Activated CD8-positive, alpha-beta T cell treated with anti-CD3 and anti-CD28 coated beads for 36 hours (primary cell): ENCODE results near the gene PGA4. TPM values are rescaled to one million over a fixed set of nuclear protein-coding genes. Genes with fewer than 3 reads are reported as not detected.
"Not testable (repeated sequence)": the region's sequence is repeated elsewhere in the genome, so short reads cannot be mapped to it uniquely, and the experiment has no call there.

Experiments used
- ATAC-seq: fragments of 200-7000 bp; cut with Tn5 transposase; one replicate; pipeline ENCODE4 v1.10.0; 2021; ENCODE audit warnings: mild to moderate bottlenecking, moderate library complexity
- CTCF ChIA-PET: fragments of 350-600 bp; sonication (Branson Sonifier 250); formaldehyde crosslinking; loops from one replicate; lab custom pipeline; 2021; ENCODE audit warnings: antibody characterized with exemption; lab: Charles Lee
- POLR2A ChIA-PET: fragments of 350-600 bp; sonication (Branson Sonifier 250); formaldehyde crosslinking; loops from one replicate; lab custom pipeline; 2021; ENCODE audit warnings: antibody characterized with exemption; lab: Charles Lee
- DNase-seq: peaks from one replicate; pipeline ENCODE4 v3.0.0-alpha.2; 2020
- H3K27ac Mint-ChIP-seq: one replicate; pipeline ENCODE4 v1.8.0; 2021; ENCODE audit warnings: mild to moderate bottlenecking, mixed read lengths
- H3K27me3 Mint-ChIP-seq: one replicate; pipeline ENCODE4 v1.8.0; 2021; ENCODE audit warnings: mixed read lengths
- H3K36me3 Mint-ChIP-seq: one replicate; pipeline ENCODE4 v1.8.0; 2021; ENCODE audit warnings: low read depth, mixed read lengths
- H3K4me1 Mint-ChIP-seq: one replicate; pipeline ENCODE4 v1.8.0; 2021; ENCODE audit warnings: low read depth, mixed read lengths
- H3K4me3 Mint-ChIP-seq: one replicate; pipeline ENCODE4 v1.8.0; 2021; ENCODE audit warnings: mild to moderate bottlenecking, moderate library complexity, mixed read lengths
- H3K9me3 Mint-ChIP-seq: one replicate; pipeline ENCODE4 v1.8.0; 2021; ENCODE audit warnings: mixed read lengths
- intact Hi-C: fragments of 100-400 bp; cut with micrococcal nuclease; formaldehyde crosslinking; loops from one replicate; pipeline ENCODE4 v1.10.0; 2022
- total RNA-seq, 2 experiments: library from RNA; stranded (reverse); gene quantifications; one replicate each; pipeline ENCODE4 v1.2.3, GENCODE V29; 2021
- TF ChIP-seq, protein P1 (sequence below): fragments of 200-600 bp; IDR thresholded peaks from one replicate; pipeline ENCODE4 v1.8.0; 2022; ENCODE audit warnings: antibody characterized with exemption, mild to moderate bottlenecking

The PGA4 gene
- total RNA-seq, 2 experiments from 2014 or later: not detected

DNA sequence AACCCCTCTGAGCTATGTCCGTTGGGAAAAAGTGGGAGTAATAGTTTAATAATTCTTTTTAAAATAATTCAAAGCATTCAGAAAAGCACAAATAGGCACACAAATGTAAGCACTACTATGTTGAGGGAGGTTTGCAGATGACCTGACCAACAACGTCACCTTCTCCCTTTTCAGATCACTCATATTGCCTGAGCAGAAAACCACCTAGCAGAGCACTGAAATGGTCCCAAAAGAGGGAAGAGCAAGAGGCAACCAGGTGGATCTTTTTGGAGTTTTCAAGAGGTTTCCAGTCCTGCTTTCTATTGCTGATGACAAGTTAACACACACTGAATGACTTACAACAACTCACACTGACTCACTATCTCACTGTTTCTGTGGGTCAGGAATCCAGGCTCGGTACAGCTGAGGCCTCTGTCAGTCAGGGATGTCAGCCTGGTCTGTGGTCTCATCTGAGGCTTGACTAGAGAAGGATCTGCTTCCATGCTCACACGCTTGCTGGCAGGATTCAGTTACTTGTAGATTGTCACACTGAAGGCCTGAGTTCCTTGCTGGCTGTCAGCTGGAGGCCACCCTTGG lies 23.1 kb upstream of the PGA4 start:
- Mint-ChIP-seq H3K4me3 (no peak overlapping the region), H3K27me3 (peaks cover 16% of the 10 kb centered on the region), H3K9me3 (no peaks in the 10 kb centered on the region), H3K27ac (no peak overlapping the region), H3K4me1 (no peaks in the 10 kb centered on the region), H3K36me3 (no peaks in the 10 kb centered on the region)
- POLR2A ChIA-PET: no interaction called here
- DNase-seq (no peak), ATAC-seq (no peak)
- TF ChIP-seq, protein P1, sequence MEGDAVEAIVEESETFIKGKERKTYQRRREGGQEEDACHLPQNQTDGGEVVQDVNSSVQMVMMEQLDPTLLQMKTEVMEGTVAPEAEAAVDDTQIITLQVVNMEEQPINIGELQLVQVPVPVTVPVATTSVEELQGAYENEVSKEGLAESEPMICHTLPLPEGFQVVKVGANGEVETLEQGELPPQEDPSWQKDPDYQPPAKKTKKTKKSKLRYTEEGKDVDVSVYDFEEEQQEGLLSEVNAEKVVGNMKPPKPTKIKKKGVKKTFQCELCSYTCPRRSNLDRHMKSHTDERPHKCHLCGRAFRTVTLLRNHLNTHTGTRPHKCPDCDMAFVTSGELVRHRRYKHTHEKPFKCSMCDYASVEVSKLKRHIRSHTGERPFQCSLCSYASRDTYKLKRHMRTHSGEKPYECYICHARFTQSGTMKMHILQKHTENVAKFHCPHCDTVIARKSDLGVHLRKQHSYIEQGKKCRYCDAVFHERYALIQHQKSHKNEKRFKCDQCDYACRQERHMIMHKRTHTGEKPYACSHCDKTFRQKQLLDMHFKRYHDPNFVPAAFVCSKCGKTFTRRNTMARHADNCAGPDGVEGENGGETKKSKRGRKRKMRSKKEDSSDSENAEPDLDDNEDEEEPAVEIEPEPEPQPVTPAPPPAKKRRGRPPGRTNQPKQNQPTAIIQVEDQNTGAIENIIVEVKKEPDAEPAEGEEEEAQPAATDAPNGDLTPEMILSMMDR: no peak
- CTCF ChIA-PET: interaction anchor here (2.8 kb wide), 1 partner anchor 12 kb away, joined by 9 read pairs; no protein-coding TSS in a partner anchor
- intact Hi-C loops: no loop called here

DNA sequence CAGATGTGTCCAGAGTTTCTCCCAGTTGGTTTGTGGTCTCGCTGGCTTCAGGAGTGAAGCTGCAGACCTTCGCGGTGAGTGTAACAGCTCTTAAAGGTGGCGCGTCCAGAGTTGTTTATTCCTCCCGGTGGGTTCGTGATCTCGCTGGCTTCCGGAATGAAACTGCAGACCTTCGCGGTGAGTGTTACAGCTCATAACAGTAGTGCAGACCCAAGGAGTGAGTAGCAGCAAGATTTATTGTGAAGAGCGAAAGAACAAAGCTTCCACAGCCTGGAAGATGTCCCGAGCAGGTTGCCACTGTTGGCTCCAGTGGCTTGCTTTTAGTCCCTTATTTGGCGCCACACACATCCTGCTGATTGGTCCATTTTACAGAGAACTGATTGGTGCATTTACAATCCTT lies 20.7 kb upstream of the PGA4 start:
- H3K27me3 Mint-ChIP-seq: peaks cover 8% of the 10 kb centered on the region
- H3K36me3 Mint-ChIP-seq: no peaks in the 10 kb centered on the region
- no peak overlapping the region for H3K4me3 Mint-ChIP-seq
- H3K4me1 Mint-ChIP-seq: no peaks in the 10 kb centered on the region
- intact Hi-C loops: no loop called here
- DNase-seq (no peak), ATAC-seq (no peak)
- ChIA-PET CTCF (interaction anchor here (0.9 kb wide), 1 partner anchor 14 kb away, joined by 4 read pairs; no protein-coding TSS in a partner anchor), POLR2A (no interaction called here)
- H3K9me3 Mint-ChIP-seq: no peaks in the 10 kb centered on the region
- TF ChIP-seq, protein P1: no peak
- H3K27ac Mint-ChIP-seq: no peak overlapping the region

DNA sequence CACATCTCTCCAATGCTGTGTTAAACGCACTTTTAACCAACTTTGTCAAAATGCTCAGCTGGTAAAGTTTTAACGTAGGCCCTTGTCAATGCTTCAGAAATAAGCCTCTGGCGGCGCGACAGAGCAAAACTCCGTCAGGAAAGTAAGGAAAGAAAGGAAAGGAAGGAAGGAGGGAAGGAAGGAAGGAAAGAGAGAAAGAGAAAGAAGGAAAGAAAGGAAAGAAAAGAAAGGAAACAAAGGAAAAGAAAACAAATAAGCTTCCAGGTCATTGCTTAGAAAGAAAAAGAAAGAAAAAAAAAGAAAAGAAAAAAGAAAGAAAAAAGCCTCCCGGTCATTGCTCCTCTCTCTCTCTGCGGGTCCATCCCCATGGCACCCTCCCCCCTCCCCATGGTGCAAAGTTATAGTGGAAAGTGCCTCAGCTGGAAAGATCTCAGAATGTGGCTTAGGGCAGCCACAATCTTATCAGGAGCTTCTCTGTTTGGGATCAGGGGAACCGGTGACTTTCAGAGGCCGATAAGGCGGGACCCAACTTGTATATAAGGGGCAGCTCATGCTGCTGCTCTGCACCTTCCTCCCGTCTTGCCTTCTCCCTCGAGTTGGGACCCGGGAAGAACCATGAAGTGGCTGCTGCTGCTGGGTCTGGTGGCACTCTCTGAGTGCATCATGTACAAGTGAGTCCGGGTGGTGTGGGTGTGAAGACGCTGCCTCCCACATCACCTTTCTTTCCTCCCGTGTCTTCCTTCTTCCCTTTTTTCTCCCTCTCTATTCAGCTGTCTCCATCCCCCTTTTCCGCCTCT lies 19.0 kb upstream of the PGA4 start, which contains the start of gene PGA3:
Gene PGA3, plus strand, starts transcription at position 566 of the 797 bp plus-strand sequence. Its CDS starts 50 bp downstream, at position 616.
- H3K9me3 Mint-ChIP-seq, CTCF ChIA-PET, intact Hi-C loops, H3K4me3 Mint-ChIP-seq, H3K4me1 Mint-ChIP-seq, POLR2A ChIA-PET, H3K36me3 Mint-ChIP-seq, H3K27me3 Mint-ChIP-seq, DNase-seq, H3K27ac Mint-ChIP-seq, ATAC-seq: not testable (repeated sequence)

DNA sequence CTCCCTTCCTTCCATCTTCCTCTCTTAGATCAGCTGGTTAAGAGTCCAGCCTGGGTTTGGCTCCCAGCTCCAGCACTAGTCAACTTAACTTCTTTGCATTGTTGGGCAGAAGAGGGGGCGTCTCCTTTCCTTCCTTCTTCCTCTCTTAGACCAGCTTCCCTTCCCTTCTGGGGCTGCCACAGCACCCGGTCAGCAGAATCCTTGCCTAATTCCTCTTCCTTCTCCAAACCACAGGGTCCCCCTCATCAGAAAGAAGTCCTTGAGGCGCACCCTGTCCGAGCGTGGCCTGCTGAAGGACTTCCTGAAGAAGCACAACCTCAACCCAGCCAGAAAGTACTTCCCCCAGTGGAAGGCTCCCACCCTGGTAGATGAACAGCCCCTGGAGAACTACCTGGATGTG lies 18.3 kb upstream of the PGA4 start:
- H3K9me3 Mint-ChIP-seq, ATAC-seq, H3K4me1 Mint-ChIP-seq, H3K36me3 Mint-ChIP-seq, CTCF ChIA-PET, intact Hi-C loops, POLR2A ChIA-PET, DNase-seq, H3K27me3 Mint-ChIP-seq, H3K4me3 Mint-ChIP-seq, H3K27ac Mint-ChIP-seq: not testable (repeated sequence)

DNA sequence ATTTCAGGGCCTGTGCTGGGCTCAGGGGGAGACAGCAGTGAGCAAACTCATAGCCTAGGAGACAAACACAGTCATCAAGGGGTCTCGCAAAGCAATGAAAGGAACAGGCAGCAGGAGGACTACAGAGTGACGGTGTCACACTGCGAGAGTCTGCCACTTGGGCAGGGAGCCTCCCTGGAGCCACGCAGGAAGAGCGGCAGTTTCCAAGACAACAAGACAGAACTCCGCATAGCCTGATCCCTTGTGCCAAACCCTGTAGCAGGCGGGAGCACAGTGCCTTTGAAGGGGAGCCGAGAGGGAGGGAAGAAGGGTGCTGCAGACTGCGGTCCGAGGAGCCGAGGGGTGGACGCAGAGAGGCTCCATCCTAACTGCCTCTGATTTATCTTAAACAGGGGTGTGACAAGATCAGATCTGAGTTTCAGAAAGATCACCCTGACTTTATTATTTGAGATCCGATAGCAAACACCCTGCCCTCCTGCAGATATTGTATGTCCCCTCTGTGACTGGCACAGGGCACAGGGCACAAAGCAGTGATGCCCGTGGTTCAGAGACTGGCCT lies 17.6 kb upstream of the PGA4 start:
- H3K27me3 Mint-ChIP-seq, H3K4me1 Mint-ChIP-seq, H3K27ac Mint-ChIP-seq, DNase-seq, POLR2A ChIA-PET, H3K36me3 Mint-ChIP-seq, intact Hi-C loops, ATAC-seq, H3K9me3 Mint-ChIP-seq, CTCF ChIA-PET, H3K4me3 Mint-ChIP-seq: not testable (repeated sequence)

DNA sequence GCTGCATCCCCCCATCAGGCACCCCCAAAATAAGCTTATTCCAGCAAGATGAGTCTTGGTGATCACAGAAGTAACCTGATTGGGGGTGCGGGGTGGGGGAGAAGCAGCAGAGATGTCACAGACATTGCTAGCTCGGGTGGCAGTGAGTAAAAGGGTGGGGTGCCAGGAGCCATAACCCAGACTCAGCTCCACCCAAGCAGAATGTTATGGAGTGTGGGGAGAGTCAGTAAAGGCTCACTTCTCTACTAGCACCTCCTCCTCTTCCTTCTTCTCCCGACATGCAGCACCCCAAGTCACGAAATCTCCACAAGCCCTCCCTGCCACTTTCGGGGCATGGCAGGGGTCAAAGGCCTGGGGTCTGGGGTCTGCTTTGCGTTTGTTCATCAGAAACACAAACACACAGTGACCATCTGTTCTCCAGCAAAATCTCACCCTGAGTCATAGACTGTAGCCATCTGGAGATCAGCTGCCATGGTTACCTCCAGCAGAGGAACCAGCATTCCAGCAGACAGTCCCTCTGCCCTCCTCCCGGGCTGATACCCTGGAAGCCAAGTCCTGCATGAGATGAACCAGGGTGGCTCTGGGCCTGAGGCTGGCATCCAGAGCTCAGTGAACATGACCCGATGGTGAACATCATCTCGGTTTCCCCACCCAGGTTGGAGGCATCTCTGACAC lies 14.4 kb upstream of the PGA4 start:
- POLR2A ChIA-PET, H3K27ac Mint-ChIP-seq, H3K27me3 Mint-ChIP-seq, H3K4me1 Mint-ChIP-seq, CTCF ChIA-PET, H3K4me3 Mint-ChIP-seq, intact Hi-C loops, H3K9me3 Mint-ChIP-seq, DNase-seq, H3K36me3 Mint-ChIP-seq, ATAC-seq: not testable (repeated sequence)

DNA sequence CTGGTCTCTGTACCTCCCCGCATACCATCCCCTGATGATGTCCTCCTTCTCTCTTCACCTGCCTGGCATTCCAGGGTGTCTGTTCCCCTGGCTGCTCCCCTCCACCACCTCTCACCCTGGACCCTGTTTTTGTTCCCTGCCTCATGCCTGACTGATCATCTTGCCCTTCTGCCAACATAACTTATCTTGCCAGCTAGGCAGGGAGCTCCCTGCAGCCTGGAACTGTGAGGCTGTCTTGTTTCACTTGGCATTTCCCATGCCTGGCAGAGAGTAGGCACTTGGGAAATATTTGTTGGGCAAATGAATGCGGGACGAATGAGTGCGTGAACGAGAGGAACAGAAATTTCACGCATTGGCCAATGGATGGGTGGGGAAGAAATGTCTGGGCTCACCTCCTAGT lies 11.5 kb upstream of the PGA4 start:
- H3K4me3 Mint-ChIP-seq, DNase-seq, ATAC-seq, intact Hi-C loops, H3K27me3 Mint-ChIP-seq, POLR2A ChIA-PET, H3K36me3 Mint-ChIP-seq, H3K27ac Mint-ChIP-seq, CTCF ChIA-PET, H3K9me3 Mint-ChIP-seq, H3K4me1 Mint-ChIP-seq: not testable (repeated sequence)

DNA sequence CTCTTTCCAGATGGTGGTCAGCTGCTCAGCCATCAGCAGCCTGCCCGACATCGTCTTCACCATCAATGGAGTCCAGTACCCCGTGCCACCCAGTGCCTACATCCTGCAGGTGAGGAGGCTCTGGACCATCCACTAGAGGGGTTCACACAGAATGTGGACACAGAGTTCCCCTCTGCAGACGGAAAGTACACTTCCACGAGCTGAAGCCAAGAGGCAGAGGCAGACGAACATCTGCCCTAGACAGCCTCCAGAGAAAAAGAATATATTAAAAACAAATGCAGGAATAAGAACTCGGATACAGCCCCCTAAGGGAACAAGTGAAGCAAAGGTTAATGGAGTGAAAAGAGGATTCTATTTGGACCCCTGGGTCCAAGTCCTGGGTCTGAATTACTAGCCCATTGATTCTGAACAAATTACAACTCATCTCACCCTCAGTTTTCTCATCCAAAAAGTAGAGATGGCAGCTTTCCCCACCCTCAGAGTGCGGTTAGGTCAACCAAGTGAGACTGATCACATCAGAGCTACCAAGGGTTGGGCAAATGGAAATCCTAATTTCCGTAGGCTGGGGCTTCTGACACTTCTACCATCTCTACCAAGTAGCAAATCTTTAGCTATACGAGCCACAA lies 10.7 kb upstream of the PGA4 start:
- ATAC-seq, CTCF ChIA-PET, H3K4me1 Mint-ChIP-seq, DNase-seq, H3K9me3 Mint-ChIP-seq, H3K27me3 Mint-ChIP-seq, intact Hi-C loops, H3K4me3 Mint-ChIP-seq, H3K27ac Mint-ChIP-seq, POLR2A ChIA-PET, H3K36me3 Mint-ChIP-seq: not testable (repeated sequence)

DNA sequence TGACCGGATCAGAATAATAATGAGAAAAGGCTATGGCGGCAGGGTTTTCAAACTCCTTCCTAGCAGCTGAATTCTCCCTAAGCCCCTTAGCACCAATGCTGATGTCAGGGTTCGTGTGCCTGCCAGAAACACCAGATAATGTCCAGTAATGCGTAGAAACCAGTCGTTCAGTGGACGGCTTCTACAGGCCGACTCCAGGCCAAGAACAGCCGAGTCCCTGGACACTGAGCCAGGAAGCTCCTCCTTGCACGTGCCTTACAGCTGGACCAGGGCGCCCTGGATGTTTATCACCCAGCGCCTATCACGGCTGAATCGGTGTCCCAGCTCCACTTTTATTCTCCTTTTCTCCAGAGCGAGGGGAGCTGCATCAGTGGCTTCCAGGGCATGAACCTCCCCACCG lies 9.9 kb upstream of the PGA4 start:
- POLR2A ChIA-PET, H3K36me3 Mint-ChIP-seq, H3K4me3 Mint-ChIP-seq, H3K4me1 Mint-ChIP-seq, intact Hi-C loops, ATAC-seq, H3K27me3 Mint-ChIP-seq, CTCF ChIA-PET, H3K27ac Mint-ChIP-seq, DNase-seq, H3K9me3 Mint-ChIP-seq: not testable (repeated sequence)
